Large intestine (tissue), 3 donors: ENCODE results near the gene PPIP5K1. TPM values are rescaled to one million over a fixed set of nuclear protein-coding genes. Genes with fewer than 3 reads are reported as not detected.
A peak's percentile ranks its signal among the peaks of the same experiment; 100 is the strongest.

Experiments
- DNase-seq, 2 donors: peaks; one replicate each; pipeline versions ENCODE4 v3.0.0 to v3.0.0-alpha.2; 2013
- H3K27ac ChIP-seq: one replicate; pipeline ENCODE4 v1.5.1; 2013; ENCODE audit warnings: low read length
- H3K27me3 ChIP-seq: 2 replicates; pipeline ENCODE4 v1.6.1; 2013; ENCODE audit warnings: low read length; ENCODE audit not compliant: control insufficient read depth, insufficient read depth
- H3K36me3 ChIP-seq: 2 replicates; pipeline ENCODE4 v1.6.1; 2013; ENCODE audit warnings: low read length; ENCODE audit not compliant: control insufficient read depth, insufficient read depth
- H3K4me1 ChIP-seq: one replicate; pipeline ENCODE4 v1.6.1; 2013; ENCODE audit warnings: low read length; ENCODE audit not compliant: control insufficient read depth, insufficient read depth
- H3K4me3 ChIP-seq: one replicate; pipeline ENCODE4 v1.5.1; 2013; ENCODE audit warnings: low read length
- H3K9me3 ChIP-seq: one replicate; pipeline ENCODE4 v1.6.1; 2013; ENCODE audit warnings: mild to moderate bottlenecking, low read depth, low read length, moderate library complexity; ENCODE audit not compliant: control insufficient read depth
- WGBS: methylation state at CpG from one replicate; pipeline ENCODE4 v1.1.5; 2013; ENCODE audit warnings: low lambda C conversion rate; ENCODE audit not compliant: insufficient coverage; 5-methylcytosine and 5-hydroxymethylcytosine counted together
- polyA plus RNA-seq: library from polyadenylated mRNA; unstranded; fragments of 120-200 nt; gene quantifications from one replicate; pipeline ENCODE4 v1.2.1, GENCODE V29; 2013

The PPIP5K1 gene
- polyA plus RNA-seq, 1 donor = 159 TPM

- peaks cover 6% of the 10 kb centered on the region for H3K27me3 ChIP-seq
- DNase-seq = peak; percentile 44 to 54
- H3K27ac ChIP-seq = peak overlapping the region; percentile 66
- H3K4me3 ChIP-seq = peak overlapping the region; percentile 49
- no CpG with 5 or more reads among the region's 18 CpGs for WGBS
- no peaks in the 10 kb centered on the region for H3K9me3 ChIP-seq
- peaks cover 15% of the 10 kb centered on the region for H3K4me1 ChIP-seq
- peaks cover 16% of the 10 kb centered on the region for H3K36me3 ChIP-seq
These were observed 71.7 kb downstream of the PPIP5K1 start for GRCh38 chr15:43518197-43518761.

- H3K9me3 ChIP-seq = no peaks in the 10 kb centered on the region
- H3K27ac ChIP-seq = peak within 1 kb of the TSS; percentile 66
- WGBS = no CpG with 5 or more reads among the region's 15 CpGs
- DNase-seq = peak in 1 of 2 donors; percentile 55
- H3K36me3 ChIP-seq = peaks cover 13% of the 10 kb centered on the region
- H3K27me3 ChIP-seq = peaks cover 6% of the 10 kb centered on the region
- peaks cover 15% of the 10 kb centered on the region for H3K4me1 ChIP-seq
- peak within 1 kb of the TSS; percentile 49 for H3K4me3 ChIP-seq
These were observed 72.4 kb downstream of the PPIP5K1 start, which contains the start of gene MAP1A for GRCh38 chr15:43517354-43518196. Gene MAP1A (plus strand): TSS chr15:43517608. CDS start chr15:43521474, 3,866 bp downstream.

GRCh38 chr15:43516801-43517353 lies 73.1 kb downstream of the PPIP5K1 start:
- peak overlapping the region; percentile 26 for H3K4me3 ChIP-seq
- peaks cover 15% of the 10 kb centered on the region for H3K4me1 ChIP-seq

GRCh38 chr15:43516185-43516584 lies 73.8 kb downstream of the PPIP5K1 start:
- Histone ChIP-seq H3K36me3 (peaks cover 3% of the 10 kb centered on the region), H3K27ac (no peak overlapping the region), H3K9me3 (no peaks in the 10 kb centered on the region), H3K4me3 (no peak overlapping the region), H3K27me3 (peaks cover 6% of the 10 kb centered on the region), H3K4me1 (peaks cover 21% of the 10 kb centered on the region)
- no peak for DNase-seq
- no CpG with 5 or more reads among the region's 5 CpGs for WGBS

More at GRCh38 chr15:43516801-43517353, 73.1 kb downstream of the PPIP5K1 start:
- Histone ChIP-seq H3K27me3 (peaks cover 6% of the 10 kb centered on the region), H3K9me3 (no peaks in the 10 kb centered on the region), H3K27ac (peak overlapping the region; percentile 65), H3K36me3 (peaks cover 8% of the 10 kb centered on the region)
- DNase-seq = no peak
- no CpG with 5 or more reads among the region's 4 CpGs for WGBS

GRCh38 chr15:43515741-43516140 lies 74.3 kb downstream of the PPIP5K1 start:
- WGBS = no CpG with 5 or more reads among the region's 2 CpGs
- DNase-seq = no peak
- H3K9me3 ChIP-seq = no peaks in the 10 kb centered on the region
- H3K4me3 ChIP-seq = no peak overlapping the region
- peaks cover 6% of the 10 kb centered on the region for H3K27me3 ChIP-seq
- no peaks in the 10 kb centered on the region for H3K36me3 ChIP-seq
- H3K4me1 ChIP-seq = peaks cover 23% of the 10 kb centered on the region
- no peak overlapping the region for H3K27ac ChIP-seq

GRCh38 chr15:43514241-43515057 lies 75.6 kb downstream of the PPIP5K1 start:
- DNase-seq = peak in 1 of 2 donors; percentile 42
- H3K4me3 ChIP-seq = no peak overlapping the region
- no peaks in the 10 kb centered on the region for H3K9me3 ChIP-seq
- peaks cover 31% of the 10 kb centered on the region for H3K4me1 ChIP-seq
- WGBS = no CpG with 5 or more reads among the region's 4 CpGs
- H3K27me3 ChIP-seq = peaks cover 6% of the 10 kb centered on the region
- H3K36me3 ChIP-seq = no peaks in the 10 kb centered on the region
- H3K27ac ChIP-seq = no peak overlapping the region

GRCh38 chr15:43513550-43513949 lies 76.5 kb downstream of the PPIP5K1 start:
- H3K4me3 ChIP-seq = no peak overlapping the region
- WGBS = no CpG with 5 or more reads among the region's 1 CpG
- no peak for DNase-seq
- peaks cover 31% of the 10 kb centered on the region for H3K4me1 ChIP-seq
- no peaks in the 10 kb centered on the region for H3K9me3 ChIP-seq
- H3K36me3 ChIP-seq = no peaks in the 10 kb centered on the region
- H3K27ac ChIP-seq = no peak overlapping the region
- H3K27me3 ChIP-seq = peaks cover 6% of the 10 kb centered on the region

- H3K27ac ChIP-seq = no peak overlapping the region
These were observed 78.8 kb downstream of the PPIP5K1 start for GRCh38 chr15:43511012-43511885.

GRCh38 chr15:43510200-43511011 lies 79.6 kb downstream of the PPIP5K1 start:
- Histone ChIP-seq H3K4me1 (peaks cover 16% of the 10 kb centered on the region), H3K4me3 (peak overlapping the region; percentile 66), H3K9me3 (no peaks in the 10 kb centered on the region), H3K36me3 (no peaks in the 10 kb centered on the region), H3K27ac (peak overlapping the region; percentile 85), H3K27me3 (no peaks in the 10 kb centered on the region)
- DNase-seq = peak; percentile 98 to 99
- WGBS = no CpG with 5 or more reads among the region's 41 CpGs

More at GRCh38 chr15:43511012-43511885, 78.8 kb downstream of the PPIP5K1 start:
- WGBS = 0% methylated on average over 3 of the region's 39 CpGs
- peak overlapping the region; percentile 66 for H3K4me3 ChIP-seq
- H3K36me3 ChIP-seq = no peaks in the 10 kb centered on the region
- DNase-seq = peak in 1 of 2 donors; percentile 30
- H3K4me1 ChIP-seq = peaks cover 16% of the 10 kb centered on the region
- no peaks in the 10 kb centered on the region for H3K9me3 ChIP-seq
- H3K27me3 ChIP-seq = no peaks in the 10 kb centered on the region
